H1 (cell line): ENCODE measurements around the gene MFAP4. TPM values are rescaled to one million over a fixed set of nuclear protein-coding genes. Genes with fewer than 3 reads are reported as not detected.

Experiments used
- CTCF ChIA-PET: fragments of 300-600 bp; sonication (Branson Sonifier 250); formaldehyde crosslinking; loops from one replicate; lab custom pipeline; 2021; ENCODE audit not compliant: partially characterized antibody; lab: Charles Lee
- POLR2A ChIA-PET: fragments of 300-600 bp; sonication (Branson Sonifier 250); formaldehyde crosslinking; loops from one replicate; lab custom pipeline; 2021; ENCODE audit warnings: inconsistent platforms; ENCODE audit not compliant: partially characterized antibody; lab: Charles Lee
- DNase-seq, 2 experiments: peaks; one replicate each; pipeline versions ENCODE4 v3.0.0 to v3.0.0-alpha.2; 2010 to 2022; ENCODE audit warnings: low spot score in 2 of 2, low read depth in 1 of 2, mixed read lengths in 1 of 2
- FAIRE-seq: peaks from 2 replicates; lab custom pipeline; 2011; peaks lifted over from hg19 to GRCh38; lab: Jason Lieb, UNC
- H2AFZ ChIP-seq: 2 replicates; pipeline ENCODE4 v1.8.1; 2012; ENCODE audit warnings: low read length, inconsistent platforms
- H2AK5ac ChIP-seq: 2 replicates; pipeline ENCODE4 v1.6.1; 2013; ENCODE audit warnings: low read depth, low read length
- H2BK120ac ChIP-seq: replicated peaks from 2 replicates; pipeline ENCODE3; 2013; ENCODE audit warnings: low read depth, low read length, inconsistent platforms
- H2BK12ac ChIP-seq: 2 replicates; pipeline ENCODE4 v1.6.1; 2013; ENCODE audit warnings: low read depth, low read length
- H2BK15ac ChIP-seq: 2 replicates; pipeline ENCODE4 v1.6.1; 2013; ENCODE audit warnings: low read length
- H2BK20ac ChIP-seq: 2 replicates; pipeline ENCODE4 v1.6.1; 2013; ENCODE audit warnings: low read length
- H2BK5ac ChIP-seq: 2 replicates; pipeline ENCODE4 v1.6.1; 2013; ENCODE audit warnings: low read depth, low read length
- H3K14ac ChIP-seq: 2 replicates; pipeline ENCODE4 v1.6.1; 2013; ENCODE audit warnings: inconsistent platforms; ENCODE audit not compliant: insufficient read length
- H3K18ac ChIP-seq: 2 replicates; pipeline ENCODE4 v1.6.1; 2013; ENCODE audit warnings: low read length; ENCODE audit errors: extremely low read depth
- H3K23ac ChIP-seq: 2 replicates; pipeline ENCODE4 v1.6.1; 2013; ENCODE audit warnings: inconsistent platforms; ENCODE audit not compliant: insufficient read length
- H3K23me2 ChIP-seq: 2 replicates; pipeline ENCODE4 v1.6.1; 2013; ENCODE audit warnings: low read depth, low read length
- H3K27ac ChIP-seq: 2 replicates; pipeline ENCODE4 v1.6.1; 2011; ENCODE audit warnings: low read depth, low read length, inconsistent platforms
- H3K27me3 ChIP-seq, 4 experiments: replicated peaks in 1 of 4; 1 replicate in 1 of 4; 2 replicates in 3 of 4; pipeline versions ENCODE4 v1.6.1 to v1.8.1; 2011 to 2013; ENCODE audit warnings: low read length in 3 of 4, mild to moderate bottlenecking in 3 of 4, inconsistent platforms in 2 of 4, mixed read lengths in 2 of 4, moderate library complexity in 1 of 4; ENCODE audit not compliant: control insufficient read depth in 3 of 4, insufficient read depth in 3 of 4; ENCODE audit errors: extremely low read depth in 1 of 4
- H3K36me3 ChIP-seq, 4 experiments: 2 replicates each; pipeline versions ENCODE4 v1.6.1 to v1.8.1; 2011 to 2013; ENCODE audit warnings: mild to moderate bottlenecking in 4 of 4, low read length in 3 of 4, moderate library complexity in 2 of 4, control low read depth in 1 of 4, inconsistent platforms in 1 of 4; ENCODE audit not compliant: insufficient read depth in 4 of 4, control insufficient read depth in 2 of 4
- H3K4ac ChIP-seq: replicated peaks from 2 replicates; pipeline ENCODE3; 2013; ENCODE audit warnings: low read length, low read depth, mixed read lengths, inconsistent platforms; ENCODE audit not compliant: insufficient read length
- H3K4me1 ChIP-seq, 4 experiments: replicated peaks in 1 of 4; 1 replicate in 1 of 4; 2 replicates in 3 of 4; pipeline versions ENCODE4 v1.6.1 to v1.8.1; 2011 to 2013; ENCODE audit warnings: low read length in 3 of 4, inconsistent platforms in 2 of 4, mixed read lengths in 1 of 4; ENCODE audit not compliant: insufficient read depth in 4 of 4, control insufficient read depth in 3 of 4
- H3K4me2 ChIP-seq, 2 experiments: 2 replicates each; pipeline versions ENCODE4 v1.6.1 to v1.8.1; 2011 to 2013; ENCODE audit warnings: low read depth in 2 of 2, low read length in 2 of 2, control low read depth in 1 of 2, inconsistent platforms in 1 of 2, mild to moderate bottlenecking in 1 of 2; ENCODE audit not compliant: insufficient read depth in 1 of 2
- H3K4me3 ChIP-seq, 4 experiments: fragments of 200-600, 300-600 bp in 1 of 4; sonication (generic), shearing (Covaris generic), sonication (Bioruptor Twin) in 1 of 4; 2 replicates each; pipeline versions ENCODE4 v1.5.1 to v1.8.1; 2011 to 2016; ENCODE audit warnings: low read length in 4 of 4, low read depth in 3 of 4, control low read depth in 2 of 4, inconsistent platforms in 2 of 4, mild to moderate bottlenecking in 2 of 4, mixed read lengths in 1 of 4, moderate library complexity in 1 of 4; ENCODE audit not compliant: insufficient read depth in 2 of 4; ENCODE audit errors: extremely low read depth in 1 of 4
- H3K56ac ChIP-seq: replicated peaks from 2 replicates; pipeline ENCODE3; 2013; ENCODE audit warnings: low read depth, mild to moderate bottlenecking, mixed read lengths, low read length, inconsistent platforms; ENCODE audit not compliant: insufficient read length
- H3K79me1 ChIP-seq: 2 replicates; pipeline ENCODE4 v1.6.1; 2013; ENCODE audit warnings: low read depth, low read length, control low read depth
- H3K79me2 ChIP-seq, 2 experiments: 2 replicates each; pipeline versions ENCODE4 v1.6.1 to v1.8.1; 2012 to 2013; ENCODE audit warnings: low read length in 2 of 2, mild to moderate bottlenecking in 2 of 2, inconsistent platforms in 1 of 2; ENCODE audit not compliant: insufficient read depth in 2 of 2, control insufficient read depth in 1 of 2
- H3K9ac ChIP-seq, 4 experiments: replicated peaks in 1 of 4; 1 replicate in 1 of 4; 2 replicates in 3 of 4; pipeline versions ENCODE4 v1.6.1 to v1.8.1; 2011 to 2013; ENCODE audit warnings: low read depth in 3 of 4, low read length in 3 of 4, control low read depth in 2 of 4, mild to moderate bottlenecking in 2 of 4, moderate library complexity in 2 of 4, inconsistent platforms in 1 of 4; ENCODE audit errors: extremely low read depth in 1 of 4
- H3K9me3 ChIP-seq, 2 experiments: 2 replicates each; pipeline versions ENCODE4 v1.6.1 to v1.8.1; 2012 to 2013; ENCODE audit warnings: mild to moderate bottlenecking in 2 of 2, moderate library complexity in 2 of 2, control low read depth in 1 of 2, inconsistent platforms in 1 of 2, low read depth in 1 of 2, low read length in 1 of 2, mixed read lengths in 1 of 2; ENCODE audit not compliant: insufficient read depth in 2 of 2
- H4K20me1 ChIP-seq, 2 experiments: replicated peaks in 1 of 2; 2 replicates each; pipeline versions ENCODE3 to v1.8.1; 2011 to 2013; ENCODE audit warnings: inconsistent platforms in 2 of 2, low read length in 2 of 2, mild to moderate bottlenecking in 1 of 2; ENCODE audit not compliant: insufficient read depth in 2 of 2, control insufficient read depth in 1 of 2
- H4K5ac ChIP-seq: 2 replicates; pipeline ENCODE4 v1.6.1; 2013; ENCODE audit warnings: low read length, low read depth, mixed read lengths, inconsistent platforms; ENCODE audit not compliant: insufficient read length
- H4K8ac ChIP-seq: 2 replicates; pipeline ENCODE4 v1.8.0; 2013; ENCODE audit warnings: mild to moderate bottlenecking, moderate library complexity, low read length, inconsistent platforms; ENCODE audit not compliant: insufficient read depth; ENCODE audit errors: extremely low read depth
- H4K91ac ChIP-seq: replicated peaks from 2 replicates; pipeline ENCODE3; 2013; ENCODE audit warnings: low read length, mixed read lengths, inconsistent platforms; ENCODE audit not compliant: insufficient read length
- ATF2 ChIP-seq: IDR thresholded peaks from 2 replicates; pipeline ENCODE4 v1.6.1; 2012; ENCODE audit warnings: low read length, inconsistent platforms
- BACH1 ChIP-seq: IDR thresholded peaks from 2 replicates; pipeline ENCODE4 v1.6.1; 2012; ENCODE audit warnings: low read length, improper control_type of control experiment
- BRCA1 ChIP-seq: IDR thresholded peaks from 2 replicates; pipeline ENCODE4 v1.6.1; 2012; ENCODE audit warnings: low read depth, low read length, improper control_type of control experiment
- CEBPB ChIP-seq: IDR thresholded peaks from 2 replicates; pipeline ENCODE4 v1.6.1; 2012; ENCODE audit warnings: low read depth, low read length
- CREB1 ChIP-seq: IDR thresholded peaks from 2 replicates; pipeline ENCODE4 v1.6.1; 2012; ENCODE audit warnings: inconsistent platforms
- JUND ChIP-seq: IDR thresholded peaks from 2 replicates; pipeline ENCODE4 v1.6.1; 2011; ENCODE audit warnings: mild to moderate bottlenecking, improper control_type of control experiment, low read length
- RNF2 ChIP-seq: fragments of 200-900, 300-1000 bp; sonication (generic); IDR thresholded peaks from 2 replicates; pipeline ENCODE4 v1.7.1; 2016; ENCODE audit warnings: borderline replicate concordance, low read depth, mild to moderate bottlenecking, antibody characterized with exemption, low read length; ENCODE audit not compliant: poor library complexity, severe bottlenecking; ENCODE audit errors: missing control alignments
- SUZ12 ChIP-seq: fragments of 200-600 bp; sonication (generic); IDR thresholded peaks from 2 replicates; pipeline ENCODE4 v1.6.1; 2012; ENCODE audit warnings: mild to moderate bottlenecking, inconsistent platforms, low read length, moderate library complexity, mixed read lengths
- WGBS, 2 experiments: shearing (Covaris generic) in 1 of 2; methylation state at CpG; one replicate each; pipeline versions ENCODE4 v1.1.6 to v1.1.7; 2013 to 2015; ENCODE audit warnings: low lambda C conversion rate in 2 of 2, mixed read lengths in 2 of 2, inconsistent platforms in 1 of 2, low coverage in 1 of 2, missing lambda C conversion rate in 1 of 2; ENCODE audit not compliant: insufficient replicate concordance in 2 of 2, insufficient coverage in 1 of 2, insufficient read length in 1 of 2; ENCODE audit errors: extremely low coverage in 1 of 2, missing lambda C conversion rate in 1 of 2; 5-methylcytosine and 5-hydroxymethylcytosine counted together
- polyA plus RNA-seq, 7 experiments: library from polyadenylated mRNA; depleted of rRNA in 3 of 7; stranded (reverse) in 5 of 7; unstranded in 2 of 7; fragments of >200 nt in 5 of 7; fragments of 200-250 nt in 2 of 7; gene quantifications; 1 replicate in 5 of 7; 2 replicates in 1 of 7; 4 replicates in 1 of 7; pipeline versions ENCODE4 v1.2.1 to v1.2.3, GENCODE V29; 2011 to 2013; ENCODE audit warnings: missing spikeins in 2 of 7, mixed read lengths in 2 of 7
- total RNA-seq: library from RNA; stranded (reverse); fragmentation: NEBNext Ultra II Directional; extraction: Animal tissue kit (Norgen Biotek cat#: 25700); gene quantifications from 2 replicates; pipeline ENCODE4 v1.2.1, GENCODE V29; 2021

The MFAP4 gene
- total and polyA plus RNA-seq, 2 of the 8 experiments (the other 6 are each of a cell fraction or from before 2014, with no cell fraction given) = 3.1 to 3.6 TPM

- peak within 1 kb of the TSS; percentile 80 for H3K4ac ChIP-seq
- peaks cover 6% of the 10 kb centered on the region; the same call in 1 of the 2 replicates for H3K23me2 ChIP-seq
- H2BK5ac ChIP-seq = peak within 1 kb of the TSS; percentile 88; the same call in 1 of the 2 replicates
- H4K8ac ChIP-seq = no peak within 1 kb of the TSS; the same call in 1 of the 2 replicates
- H3K79me2 ChIP-seq = no peaks in the 10 kb centered on the region
- no peaks in the 10 kb centered on the region for H3K9me3 ChIP-seq
- H3K27ac ChIP-seq = no peak within 1 kb of the TSS; the same call in 1 of the 2 replicates
- POLR2A ChIA-PET = interaction anchor here (0.7 to 6.2 kb wide), 10 partner anchors 10 to 286 kb away, joined by 3 to 32 read pairs (median 4); partner anchors contain the start of genes ALDH3A2, MAPK7 and MFAP4
- H3K4me1 ChIP-seq = peaks cover 0 to 9% (median 3%) of the 10 kb centered on the region in 4 experiments; a peak in 4 of 7 replicates
- H4K91ac ChIP-seq = peak within 1 kb of the TSS; percentile 76
- DNase-seq (peak; percentile 73 to 97), FAIRE-seq (peak; percentile 73)
- H3K9ac ChIP-seq = peak within 1 kb of the TSS in 3 of 4 experiments; percentile 3 to 59 (median 51); a peak in 5 of 7 replicates
- no peak within 1 kb of the TSS for H3K14ac ChIP-seq
- H2AFZ ChIP-seq = peak within 1 kb of the TSS; percentile 92
- H3K27me3 ChIP-seq = no peaks in the 10 kb centered on the region; a peak in 1 of 7 replicates
- CTCF ChIA-PET = interaction anchor here (0.5 to 6.7 kb wide), 62 partner anchors 8 to 936 kb away, joined by 3 to 66 read pairs (median 4); partner anchors contain the start of genes ALDH3A2, MAPK7, MFAP4 and RNF112
- peaks cover 0 to 2% (median 0%) of the 10 kb centered on the region in 4 experiments; a peak in 1 of 8 replicates for H3K36me3 ChIP-seq
- peaks cover under 1% of the 10 kb centered on the region; the same call in 1 of the 2 replicates for H3K79me1 ChIP-seq
- no peak within 1 kb of the TSS; the same call in 1 of the 2 replicates for H2AK5ac ChIP-seq
- H2BK12ac ChIP-seq = peak within 1 kb of the TSS; percentile 92; the same call in 1 of the 2 replicates
- H3K4me2 ChIP-seq = peak within 1 kb of the TSS; percentile 20 to 85
- H3K23ac ChIP-seq = no peak within 1 kb of the TSS
- peaks cover 0 to 4% of the 10 kb centered on the region in 2 experiments for H4K20me1 ChIP-seq
- no peak within 1 kb of the TSS for H2BK15ac ChIP-seq
- no peak within 1 kb of the TSS for H2BK120ac ChIP-seq
- H3K4me3 ChIP-seq = peak within 1 kb of the TSS; percentile 34 to 93 (median 75)
- H3K56ac ChIP-seq = peak within 1 kb of the TSS; percentile 51
- H3K18ac ChIP-seq = peak within 1 kb of the TSS; percentile 91; the same call in 1 of the 2 replicates
- no peak within 1 kb of the TSS for H2BK20ac ChIP-seq
- peak within 1 kb of the TSS; percentile 98 for H4K5ac ChIP-seq
- 2% methylated on average over 44 of the region's 83 CpGs; no CpG with 5 or more reads in 1 of the 2 experiments for WGBS, 2 experiments
- peak; percentile 71 for TF ChIP-seq BACH1
- no peak for TF ChIP-seq CEBPB
- TF ChIP-seq RNF2 = no peak
- peak; percentile 60; the same call in 1 of the 2 replicates for TF ChIP-seq ATF2
- no peak for TF ChIP-seq BRCA1
- 0 out of 2 replicates have a peak, but pooled peaks have one; percentile 19 for TF ChIP-seq JUND
- no peak; the same call in 1 of the 2 replicates for TF ChIP-seq SUZ12
- TF ChIP-seq CREB1 = peak; percentile 68; the same call in 1 of the 2 replicates
Measured at GRCh38 chr17:19362277-19363113, 24.5 kb downstream of the MFAP4 start, which contains the start of gene B9D1. Gene B9D1 (minus strand): TSS chr17:19362723. CDS start chr17:19362569, 154 bp downstream.
